GM21723 (cell line): ENCODE data around the gene APOC1.
A peak's percentile ranks its signal among the peaks of the same experiment; 100 is the strongest.
"Not testable (repeated sequence)": the region's sequence is repeated elsewhere in the genome, so short reads cannot be mapped to it uniquely, and the experiment has no call there.

Experiments used
- ATAC-seq: cut with Tn5 transposase; IDR thresholded peaks from one replicate; pipeline ENCODE4 v1.9.1; 2021; ENCODE audit warnings: mild to moderate bottlenecking, moderate library complexity; ENCODE audit not compliant: unreplicated experiment

APOC1 gene

DNA sequence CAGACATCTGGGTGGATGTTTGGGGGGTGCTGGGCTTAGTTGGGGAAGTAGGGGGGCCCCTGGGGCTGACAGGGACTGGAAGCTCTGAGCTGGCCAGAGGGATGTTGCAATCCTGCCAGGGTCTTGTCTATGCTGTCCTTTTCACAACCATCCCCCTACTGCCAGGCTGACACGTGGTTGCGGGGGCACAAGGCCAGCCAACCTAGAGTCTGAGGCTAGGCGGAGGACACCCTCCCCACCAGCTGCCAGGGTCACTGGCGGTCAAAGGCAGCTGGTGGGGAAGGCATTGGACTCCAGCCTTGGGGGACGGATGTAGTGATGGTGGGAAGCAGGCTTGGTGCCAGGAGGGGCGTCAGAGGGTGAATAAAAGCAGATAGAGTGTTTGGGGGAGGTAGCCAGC, 1.6 kb upstream of the APOC1 start:
- ATAC-seq, result no peak

GRCh38 chr19:44913512-44914432, 636 bp upstream of the APOC1 start:
- not testable (repeated sequence) for ATAC-seq

DNA sequence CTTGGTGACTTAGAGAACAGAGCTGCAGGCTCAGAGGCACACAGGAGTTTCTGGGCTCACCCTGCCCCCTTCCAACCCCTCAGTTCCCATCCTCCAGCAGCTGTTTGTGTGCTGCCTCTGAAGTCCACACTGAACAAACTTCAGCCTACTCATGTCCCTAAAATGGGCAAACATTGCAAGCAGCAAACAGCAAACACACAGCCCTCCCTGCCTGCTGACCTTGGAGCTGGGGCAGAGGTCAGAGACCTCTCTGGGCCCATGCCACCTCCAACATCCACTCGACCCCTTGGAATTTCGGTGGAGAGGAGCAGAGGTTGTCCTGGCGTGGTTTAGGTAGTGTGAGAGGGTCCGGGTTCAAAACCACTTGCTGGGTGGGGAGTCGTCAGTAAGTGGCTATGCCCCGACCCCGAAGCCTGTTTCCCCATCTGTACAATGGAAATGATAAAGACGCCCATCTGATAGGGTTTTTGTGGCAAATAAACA, 9.9 kb downstream of the APOC1 start:
- ATAC-seq, result no peak

GRCh38 chr19:44925114-44925891, 10.9 kb downstream of the APOC1 start:
- no peak for ATAC-seq

DNA sequence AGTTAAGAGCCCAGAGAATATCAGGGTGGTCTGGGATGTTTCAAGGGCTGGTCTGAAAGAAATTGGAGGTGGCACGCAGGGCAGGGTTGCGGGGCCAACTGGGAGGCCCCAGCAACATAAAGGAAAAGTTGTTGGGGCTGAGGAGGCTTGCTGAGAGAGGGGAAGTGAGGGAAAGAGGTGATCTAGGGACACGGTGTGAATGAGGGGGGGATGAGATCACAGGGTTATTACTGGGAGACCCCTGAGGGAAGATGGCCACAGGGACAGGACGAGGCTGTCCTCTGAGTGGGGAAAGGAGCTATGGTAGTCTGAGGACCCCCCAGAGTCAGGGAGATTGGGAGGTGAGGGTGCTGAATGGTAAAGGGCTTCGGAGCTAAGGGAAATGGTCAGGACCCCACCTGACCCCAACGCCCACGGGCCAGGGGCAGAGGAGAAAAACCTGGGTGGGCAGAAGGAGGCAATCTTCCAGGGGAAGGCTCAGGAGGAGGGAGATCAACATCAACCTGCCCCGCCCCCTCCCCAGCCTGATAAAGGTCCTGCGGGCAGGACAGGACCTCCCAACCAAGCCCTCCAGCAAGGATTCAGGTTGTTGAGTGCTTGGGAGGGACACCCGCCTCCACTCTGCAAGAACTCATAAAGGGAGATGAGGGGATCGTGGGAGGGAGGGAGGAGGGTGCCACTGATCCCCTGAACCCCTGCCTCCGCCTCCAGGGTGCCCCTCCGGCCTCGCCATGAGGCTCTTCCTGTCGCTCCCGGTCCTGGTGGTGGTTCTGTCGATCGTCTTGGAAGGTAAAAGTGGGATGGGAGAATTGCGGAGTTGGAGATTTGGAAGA, 12.1 kb downstream of the APOC1 start:
- ATAC-seq, result not testable (repeated sequence)

DNA sequence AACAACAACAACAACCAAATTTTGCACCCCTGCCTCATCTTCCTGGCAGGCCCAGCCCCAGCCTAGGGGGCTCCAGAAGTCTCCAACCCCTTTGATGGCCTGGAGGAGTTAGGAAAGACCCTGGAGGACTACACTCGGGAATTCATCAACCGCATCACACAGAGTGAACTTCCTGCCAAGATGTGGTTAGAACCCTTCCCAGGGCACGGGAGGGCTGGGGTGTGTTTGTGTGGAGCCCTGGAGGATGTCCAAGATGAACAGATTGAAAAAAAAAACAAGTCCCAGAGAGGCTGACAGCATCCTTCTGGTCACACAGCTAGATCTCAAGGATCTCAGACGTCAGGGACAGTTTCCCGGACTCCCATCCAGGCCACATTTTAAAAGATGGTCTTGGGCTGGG, 13.3 kb downstream of the APOC1 start:
- ATAC-seq, result no peak

- ATAC-seq, result no peak
These were observed 15.7 kb downstream of the APOC1 start for GRCh38 chr19:44930088-44930487.

DNA sequence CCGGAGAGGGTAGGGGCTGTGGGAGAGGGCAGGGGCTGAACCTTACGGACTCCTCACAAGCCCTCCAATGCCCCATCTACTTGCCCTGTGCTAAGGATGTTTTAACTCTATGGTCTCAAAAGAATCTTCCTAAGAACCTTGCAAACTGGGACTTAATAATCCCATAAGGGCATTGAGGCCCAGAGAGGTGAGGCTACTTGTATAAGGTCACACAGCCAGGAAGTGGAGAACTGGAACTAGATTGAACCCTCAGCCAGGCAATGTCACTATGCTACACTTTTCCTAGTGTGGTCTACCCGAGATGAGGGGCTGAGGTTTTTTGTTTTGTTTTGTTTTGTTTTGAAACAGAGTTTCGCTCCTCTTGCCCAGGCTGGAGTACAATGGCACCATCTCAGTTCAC, 17.1 kb downstream of the APOC1 start:
- ATAC-seq, result no peak

GRCh38 chr19:44939668-44940067, 25.3 kb downstream of the APOC1 start:
- no peak for ATAC-seq

- no peak for ATAC-seq
These were observed 27.7 kb downstream of the APOC1 start, which contains the start of gene APOC4 for GRCh38 chr19:44942067-44942571. Gene APOC4, plus strand, starts transcription at chr19:44942237. Its CDS starts 41 bp downstream, at chr19:44942278.

DNA sequence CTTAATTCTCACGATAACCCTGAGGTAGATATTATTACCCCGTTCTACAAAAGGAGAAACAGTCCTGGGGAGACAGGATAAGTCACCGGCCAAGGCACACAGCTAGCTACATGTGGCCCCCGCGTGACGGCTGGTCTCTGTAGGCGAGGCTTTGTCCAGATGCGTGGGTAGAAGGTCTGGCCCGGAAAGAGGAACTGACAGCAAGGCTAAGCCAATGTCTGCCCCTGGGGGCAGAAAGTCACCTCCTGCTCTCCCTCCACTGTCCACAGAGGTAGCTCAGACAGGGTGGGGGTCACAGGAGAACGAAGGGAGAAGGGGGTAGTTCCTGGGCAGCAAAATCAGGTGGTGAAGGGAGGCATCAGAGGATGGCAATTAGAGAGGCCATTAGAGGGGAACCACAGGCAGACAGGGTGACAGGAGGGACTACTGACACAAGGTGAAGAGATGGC, 29.4 kb downstream of the APOC1 start:
- ATAC-seq, result peak; percentile 65

DNA sequence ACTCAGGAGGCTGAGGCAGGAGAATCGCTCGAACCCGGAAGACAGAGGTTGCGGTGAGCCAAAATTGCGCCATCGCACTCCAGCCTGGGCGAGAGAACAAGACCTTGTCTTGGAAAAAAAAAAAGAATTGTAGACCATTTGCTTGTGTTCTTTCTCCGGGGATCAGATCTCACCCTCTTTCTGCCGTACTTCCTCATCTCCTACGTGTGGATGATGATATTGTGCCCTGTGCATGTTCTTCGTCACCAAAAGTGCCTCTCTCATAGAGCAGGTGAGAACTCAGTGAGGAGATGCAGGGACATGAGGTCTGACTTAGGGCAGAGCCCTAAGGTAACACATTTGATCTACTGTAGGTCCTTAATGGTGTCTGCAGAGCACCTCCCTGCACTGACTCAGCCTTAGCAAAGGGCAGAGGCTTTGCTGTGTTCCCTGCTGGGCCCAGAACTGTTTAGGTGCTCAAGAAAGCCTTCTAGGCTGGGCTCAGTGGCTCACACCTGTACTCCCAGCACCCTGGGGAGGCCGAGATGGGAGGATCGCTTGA, 32.7 kb downstream of the APOC1 start:
- ATAC-seq, result no peak

DNA sequence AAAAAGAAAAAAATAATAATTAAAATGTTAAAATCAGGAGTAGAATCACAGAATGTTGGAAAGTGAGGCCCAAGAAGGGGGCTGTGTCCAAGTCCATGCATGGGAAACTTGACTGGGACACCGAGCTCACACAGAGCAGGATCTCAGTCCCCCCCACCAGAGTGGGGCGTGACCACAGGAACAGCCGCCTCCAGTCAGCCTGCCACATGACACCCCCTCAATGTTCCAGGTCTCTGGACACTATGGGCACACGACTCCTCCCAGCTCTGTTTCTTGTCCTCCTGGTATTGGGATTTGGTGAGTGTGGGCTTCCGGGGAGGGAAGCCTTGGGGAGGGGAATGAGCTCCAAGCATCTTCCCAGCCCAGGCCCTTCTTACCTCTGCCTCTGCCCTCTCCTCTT, 33.8 kb downstream of the APOC1 start:
- no peak for ATAC-seq

- no peak for ATAC-seq
These were observed 34.5 kb downstream of the APOC1 start for GRCh38 chr19:44948763-44949374.

- ATAC-seq, result no peak
These were observed 35.1 kb downstream of the APOC1 start for GRCh38 chr19:44949550-44949949.

DNA sequence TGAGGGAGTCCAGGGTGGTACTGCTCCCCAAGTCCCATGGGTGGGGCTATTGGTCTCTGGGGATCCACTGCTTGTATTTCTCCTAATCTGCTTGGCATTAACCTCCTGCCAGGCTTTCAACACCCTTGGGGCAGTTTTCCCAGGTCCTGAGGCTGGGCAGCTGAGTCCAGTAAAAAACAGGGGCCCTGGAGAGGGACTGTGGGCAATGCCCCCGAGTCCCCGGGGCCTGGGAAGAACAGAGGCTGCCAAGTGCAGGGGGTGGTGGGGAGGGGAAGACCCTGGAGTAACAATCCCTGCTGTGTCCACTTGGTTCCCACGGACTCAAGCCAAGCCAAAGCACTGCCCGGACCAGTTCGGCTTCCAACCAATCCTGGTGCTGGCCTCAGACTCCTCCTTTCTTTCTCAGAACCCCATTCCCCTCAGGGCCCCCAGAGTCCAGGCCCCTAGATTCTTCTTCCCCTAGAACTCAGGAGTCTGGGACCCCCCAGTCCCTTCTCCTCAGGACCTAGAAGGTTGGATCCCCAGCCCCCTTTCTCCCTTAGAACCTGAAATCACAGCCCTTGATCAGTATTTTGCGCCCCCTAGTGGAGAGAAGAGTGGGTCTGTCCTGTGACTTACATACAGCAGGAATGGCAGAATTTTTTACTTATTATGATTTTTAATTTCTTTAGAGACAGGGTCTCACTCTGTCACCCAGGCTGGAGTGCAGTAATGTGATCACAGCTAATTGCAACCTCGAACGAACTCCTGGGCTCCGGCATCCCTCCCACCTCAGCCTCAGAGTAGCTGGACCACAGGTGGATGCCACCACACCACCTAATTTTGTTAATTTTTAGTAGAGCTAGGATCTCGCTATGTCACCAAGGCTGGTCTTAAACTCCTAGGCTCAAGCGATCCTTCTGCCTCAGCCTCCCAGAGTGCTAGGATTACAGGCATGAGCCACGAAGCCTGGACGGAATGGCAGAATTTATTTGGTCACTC, 37.1 kb downstream of the APOC1 start:
- ATAC-seq, result no peak

DNA sequence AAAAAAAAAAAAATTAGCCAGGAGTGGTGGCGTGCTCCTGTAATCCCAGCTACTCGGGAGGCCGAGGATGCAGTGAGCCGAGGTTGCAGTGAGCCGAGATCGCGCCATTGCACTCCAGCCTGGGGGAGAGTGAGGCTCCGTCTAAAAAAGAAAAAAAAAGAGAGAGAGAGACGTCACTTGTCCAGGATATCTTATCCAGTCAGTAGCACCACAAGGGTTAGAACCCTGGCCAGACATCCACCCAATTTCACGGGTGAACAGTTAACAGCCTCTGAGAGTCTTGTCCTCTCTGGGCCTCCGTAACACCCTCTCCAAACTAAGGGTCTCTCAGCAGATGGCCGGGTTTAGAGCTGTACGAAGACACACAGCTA, 39.9 kb downstream of the APOC1 start:
- no peak for ATAC-seq

DNA sequence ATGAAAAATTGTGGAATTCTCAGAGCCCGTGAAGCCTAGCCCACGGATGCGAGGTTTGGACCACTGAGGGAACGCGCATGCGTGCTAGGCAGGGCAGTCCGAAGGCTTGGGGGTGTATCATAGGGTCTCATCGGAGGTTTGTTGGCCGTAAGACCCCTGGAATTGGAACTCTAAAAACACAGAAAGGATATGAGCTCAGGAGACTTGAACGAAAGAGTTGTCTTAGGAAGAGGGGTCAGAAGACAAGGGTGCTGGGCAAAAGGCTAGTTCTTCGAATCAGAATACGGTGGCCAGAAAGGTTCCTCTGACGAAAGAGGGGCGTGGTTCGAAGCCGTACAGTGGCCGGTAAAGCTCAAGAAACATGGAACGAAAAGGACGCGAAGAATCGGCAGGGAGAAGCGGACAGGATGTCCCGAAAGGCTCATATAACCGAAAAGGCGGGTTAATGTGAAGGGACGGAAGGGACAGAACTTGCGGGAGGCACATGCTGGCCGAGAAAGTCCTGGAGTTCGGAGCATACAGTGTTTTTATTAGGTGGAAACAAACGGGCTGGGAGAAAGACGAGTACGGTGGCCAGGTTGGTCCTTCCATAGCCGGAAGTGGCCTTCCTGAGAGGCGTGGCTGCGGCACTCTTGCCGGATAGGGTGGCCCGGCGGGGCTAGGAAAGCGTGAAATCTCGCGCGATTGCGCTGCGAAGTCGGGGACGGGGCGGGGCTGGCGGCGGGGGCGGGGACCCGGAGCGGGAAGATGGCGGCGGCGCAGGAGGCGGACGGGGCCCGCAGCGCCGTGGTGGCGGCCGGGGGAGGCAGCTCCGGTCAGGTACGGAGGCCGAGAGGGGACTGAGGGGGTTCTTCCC, 40.5 kb downstream of the APOC1 start, which contains the start of gene CLPTM1:
CLPTM1 (plus strand) TSS at position 732 of the 856 bp plus-strand sequence; CDS start at position 748, 16 bp downstream.
- peak; percentile 71 for ATAC-seq
